HFFc6 (cell line): ENCODE data around the gene WDR86. TPM values are rescaled to one million over a fixed set of nuclear protein-coding genes. Genes with fewer than 3 reads are reported as not detected.

ENCODE experiments used
- DNase-seq: peaks from one replicate; pipeline ENCODE4 v3.0.0-alpha.2; 2018
- H3K27ac Mint-ChIP-seq: 2 replicates; pipeline ENCODE4 v1.8.0; 2020; ENCODE audit warnings: mild to moderate bottlenecking, mixed read lengths
- H3K27me3 Mint-ChIP-seq: 2 replicates; pipeline ENCODE4 v1.8.0; 2021; ENCODE audit warnings: mild to moderate bottlenecking, moderate library complexity, mixed read lengths; ENCODE audit not compliant: insufficient read depth
- H3K36me3 Mint-ChIP-seq: 2 replicates; pipeline ENCODE4 v1.8.0; 2021; ENCODE audit warnings: low read depth, mixed read lengths
- H3K4me1 Mint-ChIP-seq: 2 replicates; pipeline ENCODE4 v1.8.0; 2020; ENCODE audit warnings: low read depth, mixed read lengths
- H3K4me3 Mint-ChIP-seq: 2 replicates; pipeline ENCODE4 v1.8.0; 2020; ENCODE audit warnings: mild to moderate bottlenecking, moderate library complexity, mixed read lengths
- H3K9me3 Mint-ChIP-seq: 2 replicates; pipeline ENCODE4 v1.8.0; 2020; ENCODE audit warnings: mild to moderate bottlenecking, mixed read lengths
- CTCF ChIP-seq: fragments of 200-600 bp; sonication (generic); IDR thresholded peaks from 2 replicates; pipeline ENCODE4 v1.5.0; 2021; ENCODE audit warnings: antibody characterized with exemption, mild to moderate bottlenecking
- total RNA-seq, 6 experiments: library from RNA; stranded (reverse); fragmentation: NEBNext Ultra II Directional; extraction: Animal tissue kit (Norgen Biotek cat#: 25700); gene quantifications; 2 replicates in 1 of 6; 3 replicates in 5 of 6; pipeline ENCODE4 v1.2.3, GENCODE V29; 2021

Gene WDR86
- total RNA-seq, 6 experiments from 2014 or later, result not detected

GRCh38 chr7:151410405-151411390 is 860 bp upstream of the WDR86 start:
- H3K4me1 Mint-ChIP-seq, result peaks cover 6% of the 10 kb centered on the region; the same call in 1 of the 2 replicates
- no peak overlapping the region for H3K27ac Mint-ChIP-seq
- H3K27me3 Mint-ChIP-seq, result peaks cover 66% of the 10 kb centered on the region
- H3K36me3 Mint-ChIP-seq, result no peaks in the 10 kb centered on the region
- TF ChIP-seq CTCF, result no peak
- H3K4me3 Mint-ChIP-seq, result peak overlapping the region; percentile 24; the same call in 1 of the 2 replicates
- no peaks in the 10 kb centered on the region for H3K9me3 Mint-ChIP-seq
- no peak for DNase-seq

- Mint-ChIP-seq H3K4me1 (peaks cover 11% of the 10 kb centered on the region), H3K9me3 (no peaks in the 10 kb centered on the region), H3K27me3 (peaks cover 56% of the 10 kb centered on the region), H3K36me3 (no peaks in the 10 kb centered on the region), H3K4me3 (no peak overlapping the region), H3K27ac (no peak overlapping the region)
- TF ChIP-seq CTCF, result no peak
- DNase-seq, result no peak
Observed at GRCh38 chr7:151408839-151409666, 785 bp downstream of the WDR86 start.

GRCh38 chr7:151408498-151408838 is 1.4 kb downstream of the WDR86 start:
- no peak for TF ChIP-seq CTCF
- no peak overlapping the region for H3K4me3 Mint-ChIP-seq
- H3K9me3 Mint-ChIP-seq, result no peaks in the 10 kb centered on the region
- DNase-seq, result no peak
- H3K4me1 Mint-ChIP-seq, result peaks cover 16% of the 10 kb centered on the region
- H3K27me3 Mint-ChIP-seq, result peaks cover 53% of the 10 kb centered on the region
- H3K36me3 Mint-ChIP-seq, result no peaks in the 10 kb centered on the region
- H3K27ac Mint-ChIP-seq, result no peak overlapping the region

GRCh38 chr7:151406886-151407583 is 2.8 kb downstream of the WDR86 start:
- Mint-ChIP-seq H3K4me1 (peaks cover 21% of the 10 kb centered on the region), H3K27me3 (peaks cover 49% of the 10 kb centered on the region), H3K36me3 (no peaks in the 10 kb centered on the region), H3K9me3 (no peaks in the 10 kb centered on the region), H3K27ac (no peak overlapping the region), H3K4me3 (no peak overlapping the region)
- no peak for TF ChIP-seq CTCF
- DNase-seq, result no peak

- H3K27me3 Mint-ChIP-seq, result peaks cover 41% of the 10 kb centered on the region
- peaks cover 21% of the 10 kb centered on the region for H3K4me1 Mint-ChIP-seq
- no peak overlapping the region for H3K27ac Mint-ChIP-seq
- no peak for TF ChIP-seq CTCF
- no peak for DNase-seq
- H3K36me3 Mint-ChIP-seq, result no peaks in the 10 kb centered on the region
- H3K4me3 Mint-ChIP-seq, result no peak overlapping the region
- no peaks in the 10 kb centered on the region for H3K9me3 Mint-ChIP-seq
Observed at GRCh38 chr7:151406051-151406875, 3.6 kb downstream of the WDR86 start.
